ENCODE data around the gene BEST3.

BEST3 gene

DNA sequence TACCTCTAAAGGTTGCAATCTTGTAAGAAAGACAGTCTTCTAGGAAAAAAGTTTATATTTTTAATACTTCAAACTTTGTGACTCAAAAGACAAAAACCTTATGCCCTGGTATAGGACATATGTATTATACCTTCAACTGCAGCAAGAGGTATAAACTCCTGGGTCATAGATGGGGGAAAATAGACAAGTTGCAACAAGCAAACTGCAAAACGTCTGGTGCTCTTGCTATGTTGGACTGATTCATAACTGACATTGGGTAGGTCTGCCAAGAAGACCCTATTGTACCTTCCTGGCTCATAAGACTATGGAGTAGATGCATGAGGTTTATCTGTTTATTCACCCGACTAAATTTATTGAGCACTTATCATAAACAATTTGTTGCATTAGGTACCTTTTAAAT lies 40.9 kb downstream of the BEST3 start:
- no peak overlapping the region for H3K23ac ChIP-seq (ENCODE audit: low read depth, low read length, poor library complexity)
- H4K8ac ChIP-seq (ENCODE audit: low read depth, low read length) = no peak overlapping the region
- no peak overlapping the region for H3K4ac ChIP-seq (ENCODE audit: low read length)
- no peak overlapping the region for H3K18ac ChIP-seq (ENCODE audit: low read length)
- H3K14ac ChIP-seq (ENCODE audit: low read length) = no peak overlapping the region
- H3K27me3 ChIP-seq (ENCODE audit: control insufficient read depth in 3 of 3, insufficient read depth in 3 of 3, low read depth in 1 of 3, low read length in 3 of 3) = peaks cover 0 to under 1% (median 0%) of the 10 kb centered on the region in 3 experiments
- H3K9me3 ChIP-seq (replicated peaks in 1 of 2; ENCODE audit: control insufficient read depth in 2 of 2, insufficient read depth in 1 of 2, low read depth in 1 of 2, low read length in 2 of 2) = no peaks in the 10 kb centered on the region
- H2BK15ac ChIP-seq (ENCODE audit: low read length) = no peak overlapping the region
- H2AK5ac ChIP-seq (ENCODE audit: low read depth, low read length) = no peak overlapping the region
- H2BK5ac ChIP-seq (ENCODE audit: low read length) = no peak overlapping the region
- H2BK12ac ChIP-seq (ENCODE audit: low read length) = no peak overlapping the region
- no peak overlapping the region for H2AFZ ChIP-seq (ENCODE audit: low read length)
- H3K79me1 ChIP-seq (ENCODE audit: low read depth, low read length) = no peaks in the 10 kb centered on the region
- no peak overlapping the region for H4K91ac ChIP-seq (ENCODE audit: low read depth, low read length, poor library complexity)
- DNase-seq (ENCODE audit: low spot score) = no peak
- no peak overlapping the region for H3K4me2 ChIP-seq (ENCODE audit: insufficient read depth, low read length, poor library complexity, severe bottlenecking)
- H3K4me3 ChIP-seq (ENCODE audit: low read length in 2 of 2) = no peak overlapping the region
- WGBS, 2 donors (ENCODE audit: extremely low coverage in 2 of 2, insufficient read length in 2 of 2, insufficient replicate concordance in 1 of 2) = no CpG with 5 or more reads among the region's 2 CpGs
- no peaks in the 10 kb centered on the region for H3K36me3 ChIP-seq (replicated peaks in 1 of 2; ENCODE audit: control insufficient read depth in 2 of 2, insufficient read depth in 2 of 2, low read length in 2 of 2)
- H3K27ac ChIP-seq (replicated peaks; ENCODE audit: low read length) = no peak overlapping the region
- no peak overlapping the region for H3K9ac ChIP-seq (ENCODE audit: low read depth, low read length, poor library complexity)
- no peak overlapping the region for H2BK120ac ChIP-seq (ENCODE audit: low read depth, low read length)
- H3K4me1 ChIP-seq (ENCODE audit: control insufficient read depth in 2 of 2, insufficient read depth in 1 of 2, low read depth in 1 of 2, low read length in 2 of 2) = peaks cover 1 to 5% of the 10 kb centered on the region in 2 donors

DNA sequence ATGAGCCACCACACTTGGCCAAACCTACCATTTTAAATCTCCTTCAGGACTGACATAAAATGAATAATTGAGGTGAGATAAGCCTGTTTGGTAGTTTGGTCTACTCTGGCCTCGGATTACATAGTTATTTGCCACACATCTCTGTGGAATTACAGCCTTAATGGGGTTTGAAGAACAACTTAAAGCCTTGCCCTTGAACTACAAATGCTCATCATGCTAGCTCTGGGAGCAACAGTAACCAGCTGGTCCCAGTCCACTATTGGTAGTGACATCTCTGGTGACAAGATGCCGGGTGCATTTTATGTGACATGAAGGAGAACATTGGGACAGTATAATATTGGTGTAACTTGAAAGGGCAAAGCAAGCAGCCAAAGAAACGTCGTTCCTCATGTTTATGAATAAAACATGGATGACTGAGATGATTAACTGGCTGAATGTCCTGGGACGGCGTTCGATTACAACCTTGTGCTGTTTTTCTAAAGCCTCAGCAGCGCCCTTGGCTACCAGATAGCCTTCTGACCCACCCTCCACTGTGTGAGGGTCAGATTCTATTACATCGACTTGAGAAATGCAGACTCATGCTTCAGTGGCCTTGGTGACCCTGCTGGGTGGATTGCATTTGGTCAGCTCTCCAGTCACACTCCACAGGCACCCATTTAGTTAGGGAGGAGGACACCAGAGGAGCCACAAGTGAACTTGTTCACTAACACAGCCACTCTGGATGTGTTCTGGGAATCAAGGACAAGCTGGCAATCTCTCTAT lies 41.5 kb downstream of the BEST3 start:
- no peak overlapping the region for H3K4me2 ChIP-seq (ENCODE audit: insufficient read depth, low read length, poor library complexity, severe bottlenecking)
- H4K91ac ChIP-seq (ENCODE audit: low read depth, low read length, poor library complexity) = no peak overlapping the region
- H2AK5ac ChIP-seq (ENCODE audit: low read depth, low read length) = no peak overlapping the region
- H4K8ac ChIP-seq (ENCODE audit: low read depth, low read length) = no peak overlapping the region
- peaks cover 0 to 3% (median 0%) of the 10 kb centered on the region in 3 experiments for H3K27me3 ChIP-seq (ENCODE audit: control insufficient read depth in 3 of 3, insufficient read depth in 3 of 3, low read depth in 1 of 3, low read length in 3 of 3)
- no peak overlapping the region for H2BK5ac ChIP-seq (ENCODE audit: low read length)
- H3K18ac ChIP-seq (ENCODE audit: low read length) = no peak overlapping the region
- H3K27ac ChIP-seq (replicated peaks; ENCODE audit: low read length) = no peak overlapping the region
- H2BK120ac ChIP-seq (ENCODE audit: low read depth, low read length) = no peak overlapping the region
- H3K23ac ChIP-seq (ENCODE audit: low read depth, low read length, poor library complexity) = no peak overlapping the region
- no peaks in the 10 kb centered on the region for H3K9me3 ChIP-seq (replicated peaks in 1 of 2; ENCODE audit: control insufficient read depth in 2 of 2, insufficient read depth in 1 of 2, low read depth in 1 of 2, low read length in 2 of 2)
- WGBS, 2 donors (ENCODE audit: extremely low coverage in 2 of 2, insufficient read length in 2 of 2, insufficient replicate concordance in 1 of 2) = no CpG with 5 or more reads among the region's 9 CpGs
- no peak overlapping the region for H3K4ac ChIP-seq (ENCODE audit: low read length)
- no peak overlapping the region for H2BK12ac ChIP-seq (ENCODE audit: low read length)
- no peaks in the 10 kb centered on the region for H3K36me3 ChIP-seq (replicated peaks in 1 of 2; ENCODE audit: control insufficient read depth in 2 of 2, insufficient read depth in 2 of 2, low read length in 2 of 2)
- no peak for DNase-seq (ENCODE audit: low spot score)
- peak overlapping the region; percentile 15 for H2AFZ ChIP-seq (ENCODE audit: low read length)
- H3K14ac ChIP-seq (ENCODE audit: low read length) = no peak overlapping the region
- no peak overlapping the region for H3K4me3 ChIP-seq (ENCODE audit: low read length in 2 of 2)
- no peak overlapping the region for H2BK15ac ChIP-seq (ENCODE audit: low read length)
- H3K79me1 ChIP-seq (ENCODE audit: low read depth, low read length) = no peaks in the 10 kb centered on the region
- H3K4me1 ChIP-seq (ENCODE audit: control insufficient read depth in 2 of 2, insufficient read depth in 1 of 2, low read depth in 1 of 2, low read length in 2 of 2) = peaks cover 1 to 5% of the 10 kb centered on the region in 2 donors
- no peak overlapping the region for H3K9ac ChIP-seq (ENCODE audit: low read depth, low read length, poor library complexity)

DNA sequence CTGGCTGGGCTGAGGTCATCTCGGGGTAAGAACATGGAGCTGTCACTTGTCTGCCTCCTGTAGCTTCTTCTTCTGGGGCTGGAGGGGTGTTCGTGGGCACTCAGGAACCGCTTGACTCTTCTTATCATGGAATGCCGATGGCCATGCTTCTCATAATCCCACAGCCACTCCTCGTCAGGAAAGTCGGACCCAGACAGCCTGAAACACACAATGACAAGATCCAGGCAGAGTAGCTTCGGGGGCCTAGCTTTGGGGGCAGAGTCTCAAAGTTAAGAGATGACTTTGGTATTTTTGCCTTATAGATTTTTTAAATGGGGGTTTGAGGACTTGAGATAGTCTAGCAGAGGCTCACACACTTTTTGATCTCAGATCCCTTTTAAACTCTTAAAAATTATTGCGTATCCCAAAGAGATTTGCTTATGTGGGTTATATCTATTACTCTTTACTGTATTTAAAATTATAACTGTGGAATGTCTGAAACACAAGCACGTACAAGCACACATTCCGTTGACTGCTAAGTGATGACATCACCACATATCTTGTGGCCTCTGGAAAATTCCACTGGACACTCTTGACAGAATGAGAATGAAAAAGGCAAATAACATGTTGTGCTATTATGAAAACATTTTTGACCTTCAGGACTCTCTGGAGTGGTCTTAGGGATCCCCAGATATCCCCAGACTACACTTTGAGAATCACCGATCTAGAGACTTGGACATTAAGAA lies 43.3 kb downstream of the BEST3 start:
- Histone ChIP-seq H2BK120ac (ENCODE audit: low read depth, low read length) (no peak overlapping the region), H2BK15ac (ENCODE audit: low read length) (no peak overlapping the region), H2BK12ac (ENCODE audit: low read length) (no peak overlapping the region), H2AFZ (ENCODE audit: low read length) (no peak overlapping the region), H3K4me2 (ENCODE audit: insufficient read depth, low read length, poor library complexity, severe bottlenecking) (no peak overlapping the region), H3K9me3 (replicated peaks in 1 of 2; ENCODE audit: control insufficient read depth in 2 of 2, insufficient read depth in 1 of 2, low read depth in 1 of 2, low read length in 2 of 2) (no peaks in the 10 kb centered on the region), H3K36me3 (replicated peaks in 1 of 2; ENCODE audit: control insufficient read depth in 2 of 2, insufficient read depth in 2 of 2, low read length in 2 of 2) (no peaks in the 10 kb centered on the region), H4K91ac (ENCODE audit: low read depth, low read length, poor library complexity) (no peak overlapping the region), H3K18ac (ENCODE audit: low read length) (no peak overlapping the region), H2AK5ac (ENCODE audit: low read depth, low read length) (no peak overlapping the region), H3K4me3 (ENCODE audit: low read length in 2 of 2) (no peak overlapping the region), H3K4ac (ENCODE audit: low read length) (no peak overlapping the region), H3K27me3 (ENCODE audit: control insufficient read depth in 3 of 3, insufficient read depth in 3 of 3, low read depth in 1 of 3, low read length in 3 of 3) (peaks cover 0 to 3% (median 0%) of the 10 kb centered on the region in 3 experiments), H3K79me1 (ENCODE audit: low read depth, low read length) (no peaks in the 10 kb centered on the region), H2BK5ac (ENCODE audit: low read length) (no peak overlapping the region), H3K4me1 (ENCODE audit: control insufficient read depth in 2 of 2, insufficient read depth in 1 of 2, low read depth in 1 of 2, low read length in 2 of 2) (peaks cover 1 to 5% of the 10 kb centered on the region in 2 donors), H3K9ac (ENCODE audit: low read depth, low read length, poor library complexity) (no peak overlapping the region), H3K23ac (ENCODE audit: low read depth, low read length, poor library complexity) (no peak overlapping the region), H3K14ac (ENCODE audit: low read length) (no peak overlapping the region), H3K27ac (replicated peaks; ENCODE audit: low read length) (no peak overlapping the region), H4K8ac (ENCODE audit: low read depth, low read length) (no peak overlapping the region)
- DNase-seq (ENCODE audit: low spot score) = no peak
- no CpG with 5 or more reads among the region's 11 CpGs for WGBS, 2 donors (ENCODE audit: extremely low coverage in 2 of 2, insufficient read length in 2 of 2, insufficient replicate concordance in 1 of 2)

DNA sequence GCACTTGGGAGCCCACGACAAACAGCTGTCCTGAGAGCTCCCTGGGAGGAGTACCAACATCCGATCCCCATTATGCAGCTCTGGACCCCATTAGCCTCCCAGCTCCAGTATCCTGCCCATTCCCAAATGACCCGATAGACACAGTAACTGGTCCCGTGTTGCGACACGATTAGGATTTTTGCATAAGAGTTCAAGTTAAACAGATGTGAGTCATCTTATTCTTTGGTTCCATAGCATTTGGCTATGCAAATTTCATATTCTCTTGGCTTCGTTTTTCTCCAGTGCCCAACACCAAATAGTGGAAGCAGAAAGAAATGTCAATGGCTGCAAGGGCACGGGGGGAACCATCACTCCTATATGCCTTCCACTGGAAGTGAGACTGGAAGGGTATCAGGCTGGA lies 45.4 kb downstream of the BEST3 start:
- Histone ChIP-seq H3K18ac (ENCODE audit: low read length) (no peak overlapping the region), H3K27me3 (ENCODE audit: control insufficient read depth in 3 of 3, insufficient read depth in 3 of 3, low read depth in 1 of 3, low read length in 3 of 3) (peaks cover 0 to 3% (median 0%) of the 10 kb centered on the region in 3 experiments), H4K91ac (ENCODE audit: low read depth, low read length, poor library complexity) (no peak overlapping the region), H3K14ac (ENCODE audit: low read length) (no peak overlapping the region), H2BK5ac (ENCODE audit: low read length) (no peak overlapping the region), H3K23ac (ENCODE audit: low read depth, low read length, poor library complexity) (no peak overlapping the region), H3K4me2 (ENCODE audit: insufficient read depth, low read length, poor library complexity, severe bottlenecking) (no peak overlapping the region), H3K27ac (replicated peaks; ENCODE audit: low read length) (no peak overlapping the region), H2AK5ac (ENCODE audit: low read depth, low read length) (no peak overlapping the region), H2BK120ac (ENCODE audit: low read depth, low read length) (no peak overlapping the region), H3K79me1 (ENCODE audit: low read depth, low read length) (no peaks in the 10 kb centered on the region), H4K8ac (ENCODE audit: low read depth, low read length) (no peak overlapping the region), H2BK12ac (ENCODE audit: low read length) (no peak overlapping the region), H3K9me3 (replicated peaks in 1 of 2; ENCODE audit: control insufficient read depth in 2 of 2, insufficient read depth in 1 of 2, low read depth in 1 of 2, low read length in 2 of 2) (no peaks in the 10 kb centered on the region), H2AFZ (ENCODE audit: low read length) (no peak overlapping the region), H2BK15ac (ENCODE audit: low read length) (no peak overlapping the region), H3K4me1 (ENCODE audit: control insufficient read depth in 2 of 2, insufficient read depth in 1 of 2, low read depth in 1 of 2, low read length in 2 of 2) (peaks cover 1 to 5% of the 10 kb centered on the region in 2 donors), H3K4me3 (ENCODE audit: low read length in 2 of 2) (no peak overlapping the region), H3K36me3 (replicated peaks in 1 of 2; ENCODE audit: control insufficient read depth in 2 of 2, insufficient read depth in 2 of 2, low read length in 2 of 2) (no peaks in the 10 kb centered on the region), H3K9ac (ENCODE audit: low read depth, low read length, poor library complexity) (no peak overlapping the region), H3K4ac (ENCODE audit: low read length) (no peak overlapping the region)
- no CpG with 5 or more reads among the region's 8 CpGs for WGBS, 2 donors (ENCODE audit: extremely low coverage in 2 of 2, insufficient read length in 2 of 2, insufficient replicate concordance in 1 of 2)
- no peak for DNase-seq (ENCODE audit: low spot score)

Measured in neuronal stem cell (in vitro differentiated cells).